NCI-H526 treated with DMSO at 0.1 percent for 48 hours (cell line): ENCODE data around the gene KIF19.

Experiments
- DNase-seq: peaks from one replicate; lab custom pipeline; 2025; lab: John Stamatoyannopoulos, UW

The KIF19 gene

GRCh38 chr17:74362810-74363498 lies 36.9 kb downstream of the KIF19 start:
- no peak for DNase-seq

- no peak for DNase-seq
Measured at GRCh38 chr17:74367206-74367605, 41.2 kb downstream of the KIF19 start, which contains the start of gene GPR142. GPR142 (plus strand) TSS chr17:74367506; CDS start chr17:74369541, 2,035 bp downstream.

- peak; percentile 5 for DNase-seq
Measured at GRCh38 chr17:74368341-74369081, 42.5 kb downstream of the KIF19 start.

- no peak for DNase-seq
Measured at GRCh38 chr17:74369221-74369620, 43.2 kb downstream of the KIF19 start.

GRCh38 chr17:74369665-74370490 lies 43.9 kb downstream of the KIF19 start:
- DNase-seq = no peak

- DNase-seq = no peak
Measured at GRCh38 chr17:74371653-74372147, 45.7 kb downstream of the KIF19 start.

- no peak for DNase-seq
Measured at GRCh38 chr17:74372426-74372825, 46.4 kb downstream of the KIF19 start.

GRCh38 chr17:74373838-74374606 lies 48.0 kb downstream of the KIF19 start:
- DNase-seq = peak; percentile 28

- no peak for DNase-seq
Measured at GRCh38 chr17:74374858-74375257, 48.8 kb downstream of the KIF19 start.

- peak; percentile 60 for DNase-seq
Measured at GRCh38 chr17:74379495-74380085, 53.6 kb downstream of the KIF19 start.

- no peak for DNase-seq
Measured at GRCh38 chr17:74380086-74380958, 54.3 kb downstream of the KIF19 start.

GRCh38 chr17:74380959-74381808 lies 55.2 kb downstream of the KIF19 start:
- DNase-seq = no peak

- DNase-seq = no peak
Measured at GRCh38 chr17:74383141-74383540, 57.1 kb downstream of the KIF19 start.

GRCh38 chr17:74385201-74385600 lies 59.2 kb downstream of the KIF19 start:
- DNase-seq = no peak

- DNase-seq = no peak
Measured at GRCh38 chr17:74386386-74386785, 60.4 kb downstream of the KIF19 start.

- DNase-seq = no peak
Measured at GRCh38 chr17:74387365-74388218, 61.6 kb downstream of the KIF19 start.

GRCh38 chr17:74389084-74389753 lies 63.2 kb downstream of the KIF19 start:
- DNase-seq = no peak
